Skin of body (tissue), 2 donors: ENCODE measurements around the gene GTF3C2. TPM values are rescaled to one million over a fixed set of nuclear protein-coding genes. Genes with fewer than 3 reads are reported as not detected.
A peak's percentile ranks its signal among the peaks of the same experiment; 100 is the strongest.
"Not testable (repeated sequence)": the region's sequence is repeated elsewhere in the genome, so short reads cannot be mapped to it uniquely, and the experiment has no call there.

ENCODE experiments used
- DNase-seq: peaks from one replicate; lab custom pipeline; 2025; lab: John Stamatoyannopoulos, UW
- total RNA-seq: library from RNA; depleted of rRNA; stranded (reverse); fragments of >200 nt; gene quantifications from one replicate; pipeline ENCODE4 v1.2.3, GENCODE V29; 2014

The GTF3C2 gene
- total RNA-seq, 1 donor from 2014 or later, result 32.5 TPM

DNA sequence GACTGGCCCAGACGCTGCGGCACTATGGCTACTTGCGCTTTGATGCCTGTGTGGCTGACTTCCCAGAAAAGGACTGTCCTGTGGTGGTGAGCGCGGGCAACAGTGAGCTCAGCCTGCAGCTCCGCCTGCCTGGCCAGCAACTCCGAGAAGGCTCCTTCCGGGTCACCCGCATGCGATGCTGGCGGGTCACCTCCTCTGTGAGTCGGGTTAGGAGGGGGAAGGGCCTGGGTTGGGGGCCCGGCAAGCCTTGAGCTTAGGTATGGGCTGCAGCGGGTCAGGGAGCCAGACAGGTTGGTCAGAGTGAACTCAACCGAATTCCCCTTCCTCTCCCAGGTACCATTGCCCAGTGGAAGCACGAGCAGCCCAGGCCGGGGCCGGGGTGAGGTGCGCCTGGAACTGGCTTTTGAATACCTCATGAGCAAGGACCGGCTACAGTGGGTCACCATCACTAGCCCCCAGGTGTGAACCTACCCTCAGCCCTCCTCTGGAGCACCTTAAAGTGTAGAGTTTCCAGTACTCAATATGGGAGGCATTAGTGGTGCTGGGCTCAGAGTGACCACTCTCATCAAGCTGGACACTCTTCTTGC is 19.0 kb upstream of the GTF3C2 start:
- DNase-seq, result no peak

GRCh38 chr2:27373567-27373966 is 17.0 kb upstream of the GTF3C2 start:
- no peak for DNase-seq

DNA sequence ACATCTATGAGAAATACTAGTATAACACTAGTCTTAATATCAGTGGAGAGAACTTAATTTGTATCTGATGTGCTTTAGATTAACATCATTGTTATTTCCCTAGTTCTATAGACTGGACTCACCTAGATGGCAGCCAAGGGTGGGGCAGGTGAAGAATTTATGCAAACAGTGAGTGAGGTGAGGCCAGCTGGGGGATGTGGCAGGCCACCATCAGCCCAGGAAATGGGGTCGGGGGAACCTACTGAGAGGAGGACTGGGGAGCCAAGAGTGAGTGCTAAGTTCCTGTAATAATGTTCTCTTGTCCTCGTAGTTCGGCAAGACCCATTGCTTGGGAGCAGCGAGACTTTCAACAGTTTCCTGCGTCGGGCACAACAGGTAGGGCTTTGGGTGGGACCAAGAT is 16.4 kb upstream of the GTF3C2 start:
- DNase-seq, result no peak

GRCh38 chr2:27370816-27371620 is 14.5 kb upstream of the GTF3C2 start:
- no peak for DNase-seq

DNA sequence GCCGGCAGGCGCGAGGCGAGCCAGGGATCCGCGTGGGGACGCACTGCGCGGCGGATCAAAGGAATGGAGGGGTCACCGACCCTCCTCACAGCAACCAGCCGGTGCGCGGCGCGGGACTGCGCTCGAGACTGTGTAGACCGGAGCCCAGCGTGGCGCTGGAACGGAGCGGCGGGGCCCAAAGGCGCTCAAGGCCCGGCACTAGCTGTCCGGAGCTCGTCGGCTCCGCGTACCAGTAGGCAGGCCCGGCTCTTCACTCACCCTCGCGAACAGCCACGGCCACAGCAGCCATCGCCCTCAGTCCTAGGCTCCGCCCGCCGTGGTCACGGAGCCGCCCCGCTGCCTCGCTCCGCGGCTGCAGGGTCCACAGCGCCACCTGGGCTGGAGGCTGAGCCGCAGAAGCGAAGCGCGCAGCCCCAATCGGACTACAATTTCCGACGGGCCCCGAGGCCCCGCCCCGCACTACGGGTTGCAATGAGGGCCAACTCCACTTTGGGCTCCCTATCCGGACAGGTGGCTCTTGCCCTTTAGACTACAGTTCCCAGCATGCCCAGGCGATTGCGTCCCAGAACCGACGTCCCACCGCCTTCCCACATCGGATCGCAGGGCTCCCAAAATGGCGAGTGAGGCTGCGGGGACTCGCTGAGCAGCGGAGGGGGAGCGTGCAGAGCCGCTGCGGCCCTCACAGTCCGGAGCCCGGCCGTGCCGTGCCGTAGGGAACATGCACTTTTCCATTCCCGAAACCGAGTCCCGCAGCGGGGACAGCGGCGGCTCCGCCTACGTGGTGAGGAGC is 13.7 kb upstream of the GTF3C2 start, which contains the start of the genes EIF2B4 and SNX17:
EIF2B4 (minus strand) TSS at position 313 of the 790 bp plus-strand sequence; CDS start at position 289, 24 bp downstream.
SNX17 (plus strand) TSS at position 591 of the 790 bp plus-strand sequence; CDS start at position 719, 128 bp downstream.
- peak; percentile 99 for DNase-seq

GRCh38 chr2:27369471-27370025 is 13.0 kb upstream of the GTF3C2 start:
- peak; percentile 73 for DNase-seq

DNA sequence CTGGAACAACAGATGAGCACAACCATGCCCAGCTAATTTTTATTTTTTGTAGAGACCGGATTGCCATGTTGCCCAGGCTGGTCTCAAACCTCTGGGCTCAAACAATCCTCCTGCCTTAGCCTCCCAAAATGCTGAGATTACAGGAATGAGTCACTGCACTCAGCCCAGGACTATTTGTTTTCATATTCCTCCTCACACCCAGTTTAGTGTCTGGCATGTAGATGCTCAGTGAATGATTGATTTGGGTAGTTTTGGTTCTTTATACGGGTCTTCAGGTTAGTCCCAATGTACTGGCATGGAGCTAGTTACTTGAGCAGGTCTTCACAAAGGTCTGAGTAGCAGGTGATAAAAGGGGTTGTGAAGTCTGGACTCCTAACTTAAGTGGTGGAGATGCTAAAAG is 7.4 kb upstream of the GTF3C2 start:
- DNase-seq, result no peak

GRCh38 chr2:27362678-27363420 is 6.3 kb upstream of the GTF3C2 start:
- DNase-seq, result no peak

DNA sequence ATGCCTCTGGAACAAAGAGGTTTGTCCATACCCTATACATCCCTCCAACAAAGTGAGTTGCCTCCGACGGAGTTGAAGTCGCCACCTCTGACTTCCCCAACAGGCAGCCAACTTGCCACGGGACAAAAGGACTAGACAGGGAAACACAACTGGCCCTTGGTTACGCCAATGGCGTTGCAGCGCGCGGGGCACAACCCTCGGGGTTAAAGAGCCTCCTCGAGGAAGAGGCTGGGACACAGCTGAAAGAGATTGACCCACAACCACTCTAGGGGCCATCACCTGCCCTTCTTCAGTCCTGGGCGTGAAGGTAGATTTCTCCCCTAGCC is 545 bp downstream of the GTF3C2 start:
- no peak for DNase-seq

DNA sequence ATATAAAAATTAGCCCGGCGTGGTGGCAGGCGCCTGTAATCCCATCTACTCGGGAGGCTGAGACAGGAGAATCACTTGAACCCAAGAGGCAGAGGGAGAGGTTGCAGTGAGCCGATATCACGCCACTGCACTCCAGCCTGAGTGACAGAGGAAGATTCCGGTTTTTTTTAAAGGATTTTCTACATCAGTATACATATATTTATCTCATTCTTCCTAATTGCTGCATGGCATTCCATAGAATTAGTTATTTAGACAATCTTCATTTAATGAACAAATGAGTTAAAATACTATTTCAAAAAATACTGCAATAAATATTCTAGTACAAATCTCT is 2.0 kb downstream of the GTF3C2 start:
- DNase-seq, result no peak

DNA sequence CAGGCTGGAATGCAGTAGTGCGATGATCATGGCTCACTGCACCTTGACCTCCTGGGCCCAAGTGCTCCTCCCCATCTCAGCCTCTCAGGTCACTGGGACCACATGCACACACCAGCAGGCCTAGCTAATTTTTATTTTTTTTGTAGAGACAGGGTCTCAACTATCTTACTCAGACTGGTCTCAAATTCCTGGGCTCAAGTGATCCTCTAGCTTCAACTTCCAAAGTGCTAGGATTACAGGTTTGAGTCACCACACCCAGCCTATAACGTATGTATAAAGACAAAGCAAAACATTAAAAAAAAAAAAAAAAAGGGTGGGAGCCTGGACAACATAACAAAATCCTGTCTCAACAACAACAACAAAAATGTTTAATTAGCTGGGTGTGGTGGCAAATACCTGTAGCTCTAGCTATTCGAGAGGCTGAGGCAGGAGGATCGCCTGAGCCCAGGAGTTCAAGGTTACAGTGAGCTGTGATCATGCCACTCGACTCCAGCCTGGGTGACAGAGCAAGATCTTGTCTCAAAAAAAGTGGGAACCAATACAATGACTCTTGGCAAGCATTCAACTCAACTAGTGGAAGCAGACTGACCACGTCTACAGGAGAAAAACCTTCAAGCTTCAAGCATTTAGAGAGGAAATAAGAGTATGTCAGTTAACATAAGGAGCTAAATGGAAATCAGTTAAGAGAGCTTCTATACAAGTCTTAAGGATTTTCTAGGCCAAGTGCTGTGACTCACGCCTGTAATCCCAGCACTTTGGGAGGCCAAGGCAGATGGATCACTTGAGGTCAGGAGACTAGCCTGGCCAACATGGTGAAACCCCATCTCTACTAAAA is 2.6 kb downstream of the GTF3C2 start:
- DNase-seq, result no peak

GRCh38 chr2:27353386-27353761 is 3.2 kb downstream of the GTF3C2 start:
- DNase-seq, result not testable (repeated sequence)

GRCh38 chr2:27351802-27352598 is 4.6 kb downstream of the GTF3C2 start:
- no peak for DNase-seq

DNA sequence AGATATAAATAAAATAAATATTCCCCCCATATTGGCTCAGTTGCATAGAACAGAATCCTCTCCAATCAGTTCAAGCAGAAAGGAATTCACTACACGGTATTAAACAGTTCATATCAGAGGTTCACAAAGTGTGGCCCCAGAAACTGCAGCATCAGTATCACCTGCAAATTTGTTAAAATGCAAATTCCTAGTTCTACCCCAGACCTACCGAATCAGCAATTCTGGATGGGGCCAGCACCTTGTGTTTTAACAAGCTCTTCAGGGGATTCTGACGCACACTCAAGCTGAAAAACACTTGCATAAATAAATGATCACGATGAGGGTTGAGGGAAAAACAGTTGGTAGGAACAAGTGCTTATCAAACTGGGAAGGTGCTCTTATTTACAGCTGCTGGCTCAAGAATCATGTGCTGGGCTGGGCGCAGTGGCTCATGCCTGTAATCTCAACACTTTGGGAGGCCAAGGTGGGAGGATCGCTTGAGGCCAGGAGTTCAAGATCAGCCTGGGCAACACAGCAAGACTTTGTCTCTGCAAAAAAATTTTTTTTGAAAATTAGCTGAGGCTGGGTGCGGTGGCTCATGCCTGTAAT is 6.4 kb downstream of the GTF3C2 start:
- DNase-seq, result no peak

DNA sequence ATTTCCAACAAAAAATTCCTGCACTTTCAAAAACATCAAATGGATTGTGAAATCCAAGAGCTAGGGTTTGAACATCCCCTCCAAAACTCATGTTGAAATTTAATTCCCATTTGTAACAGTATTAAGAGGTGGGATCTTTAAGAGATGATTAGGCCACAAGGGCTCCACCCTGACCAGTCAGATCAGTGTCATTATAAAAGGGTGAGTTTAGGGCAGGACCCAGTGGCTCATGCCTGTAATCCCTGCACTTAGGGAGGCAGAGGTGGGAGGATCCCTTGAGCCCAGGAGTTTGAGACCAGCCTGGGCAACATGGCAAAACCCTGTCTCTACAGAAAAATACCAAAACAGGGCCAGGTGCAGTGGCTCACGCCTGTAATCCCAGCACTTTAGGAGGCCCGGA is 8.9 kb downstream of the GTF3C2 start:
- DNase-seq, result no peak

GRCh38 chr2:27336173-27336572 is 20.4 kb downstream of the GTF3C2 start:
- no peak for DNase-seq

DNA sequence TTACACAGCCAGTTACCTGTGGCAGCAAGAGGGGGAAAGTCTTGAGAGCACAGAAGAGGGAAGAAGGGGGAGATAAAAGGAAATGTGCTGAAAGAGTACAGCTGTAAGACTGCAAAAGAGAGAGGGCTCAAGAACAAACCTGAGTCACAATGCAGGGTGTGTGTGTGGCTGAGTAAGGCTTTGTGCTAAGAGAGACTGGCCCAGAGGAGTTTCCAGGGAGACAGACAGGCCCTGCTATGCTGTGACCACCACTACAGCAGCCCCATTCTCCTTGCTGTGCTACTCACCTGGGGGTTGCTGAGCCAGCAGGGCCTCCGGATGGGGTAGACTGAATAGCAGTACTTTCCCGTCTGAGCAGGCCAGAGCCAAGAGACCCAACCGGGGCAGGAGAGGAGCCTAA is 21.3 kb downstream of the GTF3C2 start:
- DNase-seq, result no peak

- no peak for DNase-seq
These were observed 31.8 kb downstream of the GTF3C2 start for GRCh38 chr2:27324720-27325119.

DNA sequence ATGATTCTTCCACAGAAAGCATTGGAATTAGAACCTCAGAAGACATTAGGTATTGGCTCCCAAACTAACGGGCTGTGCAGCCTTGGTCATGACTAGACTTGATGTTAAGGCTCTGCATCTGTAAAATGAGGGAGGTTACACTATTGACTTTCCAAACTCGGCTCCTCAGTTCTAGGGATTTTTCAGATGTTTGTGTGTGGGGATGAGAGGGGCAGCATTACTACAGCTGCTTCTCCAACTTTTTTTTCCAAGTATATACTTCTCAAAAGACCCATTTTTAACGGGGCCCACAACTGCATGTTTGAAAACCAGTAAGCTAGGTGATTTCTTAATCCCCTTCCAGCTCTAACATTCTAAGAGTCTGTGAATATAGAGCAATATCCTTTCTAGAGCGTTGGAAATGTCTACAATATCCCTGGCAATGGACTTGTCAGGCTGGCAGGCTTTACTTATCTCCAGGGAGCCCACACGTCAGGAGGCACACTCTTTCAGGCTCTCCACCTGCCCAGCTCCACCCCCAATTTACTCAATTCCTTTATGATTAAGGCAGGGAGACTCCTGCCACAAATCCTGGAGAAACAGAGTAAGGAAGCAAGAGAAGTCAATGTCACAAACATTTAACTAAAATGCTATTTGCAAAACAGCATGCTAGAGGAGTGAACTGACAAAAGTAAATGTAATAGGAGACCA is 32.8 kb downstream of the GTF3C2 start:
- DNase-seq, result no peak
